Left lung (tissue), 10 donors: ENCODE data around the gene ADH7. TPM values are rescaled to one million over a fixed set of nuclear protein-coding genes. Genes with fewer than 3 reads are reported as not detected.

Source experiments
- ATAC-seq: fragments of 200-7000 bp; cut with Tn5 transposase; one replicate; pipeline ENCODE4 v1.9.1; 2020; ENCODE audit warnings: moderate library complexity
- DNase-seq, 4 donors: peaks; one replicate each; pipeline ENCODE4 v3.0.0-alpha.2; 2013 to 2020
- H3K27ac ChIP-seq, 2 donors: fragments of 200-600 bp; sonication (generic) in 1 of 2; one replicate each; pipeline versions ENCODE4 v1.5.0 to v1.8.0; 2020 to 2021
- H3K27me3 ChIP-seq, 2 donors: fragments of 200-600 bp; sonication (generic) in 1 of 2; one replicate each; pipeline versions ENCODE4 v1.5.0 to v1.8.0; 2020 to 2021
- H3K36me3 ChIP-seq, 2 donors: fragments of 200-600 bp; sonication (generic) in 1 of 2; one replicate each; pipeline versions ENCODE4 v1.5.0 to v1.8.0; 2020 to 2021
- H3K4me1 ChIP-seq, 2 donors: fragments of 200-600 bp; one replicate each; pipeline ENCODE4 v1.8.0; 2021
- H3K4me3 ChIP-seq, 2 donors: fragments of 200-600 bp; sonication (generic) in 1 of 2; one replicate each; pipeline versions ENCODE4 v1.5.0 to v1.8.0; 2020 to 2021; ENCODE audit warnings: mild to moderate bottlenecking in 1 of 2
- H3K9me3 ChIP-seq, 2 donors: fragments of 200-600 bp; sonication (generic) in 1 of 2; one replicate each; pipeline versions ENCODE4 v1.5.0 to v1.8.0; 2020 to 2021
- CTCF ChIP-seq, 2 donors: fragments of 200-600 bp; sonication (generic) in 1 of 2; IDR thresholded peaks; one replicate each; pipeline versions ENCODE4 v1.5.0 to v1.8.0; 2021; ENCODE audit warnings: antibody characterized with exemption in 2 of 2
- intact Hi-C, 2 donors: fragments of 100-400 bp; cut with DNase I; formaldehyde crosslinking; loops; one replicate each; pipeline versions ENCODE4 v1.11.2 to v1.14.2; 2022
- polyA plus RNA-seq, 6 donors: library from polyadenylated mRNA; unstranded; fragments of 120-200 nt; gene quantifications; one replicate each; pipeline ENCODE4 v1.2.1, GENCODE V29; 2013; ENCODE audit not compliant: insufficient read length in 6 of 6
- total RNA-seq, 2 donors: library from RNA; stranded (reverse); fragmentation: NEBNext Ultra II Directional; extraction: Animal tissue kit (Norgen Biotek cat#: 25700); gene quantifications; one replicate each; pipeline ENCODE4 v1.2.1, GENCODE V29; 2021
- donor health status: DM: no; HTN: yes; CAD: no.
- donor health status: DM: no; HTN: no; CAD: no.

The ADH7 gene
- total and polyA plus RNA-seq, 8 donors = 0.07 to 1.4 (median 0.13) TPM; not detected in 5

- peak overlapping the region; percentile 39 to 68 for H3K27ac ChIP-seq
Observed at GRCh38 chr4:99403380-99404184, 31.6 kb downstream of the ADH7 start.

DNA sequence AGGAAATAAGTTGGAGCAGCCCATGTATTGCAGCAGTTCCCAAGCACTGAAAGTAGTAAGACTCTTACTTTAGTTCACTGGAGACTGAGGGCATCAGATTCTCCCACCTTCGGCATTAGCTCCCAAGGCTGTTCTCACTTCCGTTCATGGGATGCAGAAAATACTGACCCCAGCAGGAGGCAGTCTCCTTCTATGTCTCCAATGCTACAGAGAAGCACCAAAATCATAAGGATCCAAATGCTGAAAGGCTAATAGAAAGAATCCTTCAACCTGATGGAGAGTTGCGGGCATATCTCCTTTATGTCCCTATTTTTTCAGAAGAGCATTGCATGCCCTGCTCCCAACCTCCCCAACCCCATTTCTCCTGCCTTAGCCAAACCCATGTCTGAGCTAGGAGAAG is 32.4 kb downstream of the ADH7 start:
- DNase-seq = no peak
- Histone ChIP-seq H3K27ac (peak overlapping the region in 1 of 2 donors; percentile 68), H3K4me3 (no peak overlapping the region), H3K27me3 (no peaks in the 10 kb centered on the region), H3K36me3 (no peaks in the 10 kb centered on the region), H3K9me3 (peaks cover 0 to 7% of the 10 kb centered on the region in 2 donors), H3K4me1 (peaks cover 12 to 16% of the 10 kb centered on the region in 2 donors)
- TF ChIP-seq CTCF (IDR thresholded peaks at IDR 0.05) = no peak
- intact Hi-C loops = loop anchor here in 1 of 2 donors (5.0 kb wide), 1 partner anchor 285 kb away; no protein-coding TSS in a partner anchor
- ATAC-seq = no peak

More at GRCh38 chr4:99403380-99404184, 31.6 kb downstream of the ADH7 start:
- peak; percentile 79 for ATAC-seq
- no peak overlapping the region for H3K4me3 ChIP-seq
- H3K4me1 ChIP-seq = peaks cover 12 to 16% of the 10 kb centered on the region in 2 donors
- no peak for TF ChIP-seq CTCF (IDR thresholded peaks at IDR 0.05)
- intact Hi-C loops = loop anchor here in 1 of 2 donors (5.0 kb wide), 1 partner anchor 286 kb away; no protein-coding TSS in a partner anchor
- H3K27me3 ChIP-seq = no peaks in the 10 kb centered on the region
- H3K9me3 ChIP-seq = no peaks in the 10 kb centered on the region
- no peaks in the 10 kb centered on the region for H3K36me3 ChIP-seq
- DNase-seq = peak in 1 of 4 donors; percentile 57

DNA sequence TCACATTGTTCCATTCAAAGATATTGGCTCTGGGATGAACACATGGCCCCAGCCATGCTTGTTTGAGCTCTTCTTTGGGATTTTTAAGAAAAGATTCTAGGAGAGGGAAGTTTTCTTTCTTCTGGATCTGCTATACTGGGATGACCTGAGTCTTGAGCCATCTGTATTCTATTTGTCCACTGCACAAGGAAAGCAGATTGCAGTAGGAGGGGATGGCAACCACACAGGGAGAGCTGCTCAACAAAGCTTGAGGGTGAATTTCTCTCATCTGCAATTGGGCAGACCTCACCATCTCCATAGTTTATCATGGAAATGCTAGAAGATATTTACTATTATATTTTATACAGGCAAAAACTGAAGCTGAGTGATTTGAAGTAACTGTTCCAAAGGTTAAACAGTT is 34.3 kb downstream of the ADH7 start:
- Histone ChIP-seq H3K27me3 (no peaks in the 10 kb centered on the region), H3K4me1 (peaks cover 12 to 17% of the 10 kb centered on the region in 2 donors), H3K9me3 (peaks cover 0 to 7% of the 10 kb centered on the region in 2 donors), H3K27ac (no peak overlapping the region), H3K36me3 (no peaks in the 10 kb centered on the region), H3K4me3 (no peak overlapping the region)
- intact Hi-C loops = loop anchor here in 1 of 2 donors (5.0 kb wide), 1 partner anchor 284 kb away; no protein-coding TSS in a partner anchor
- ATAC-seq (no peak), DNase-seq (no peak)
- TF ChIP-seq CTCF (IDR thresholded peaks at IDR 0.05) = no peak

GRCh38 chr4:99399017-99399416 is 36.1 kb downstream of the ADH7 start:
- Histone ChIP-seq H3K9me3 (peaks cover 0 to 7% of the 10 kb centered on the region in 2 donors), H3K27ac (no peak overlapping the region), H3K4me3 (no peak overlapping the region), H3K36me3 (no peaks in the 10 kb centered on the region), H3K27me3 (no peaks in the 10 kb centered on the region), H3K4me1 (peaks cover 0 to 13% of the 10 kb centered on the region in 2 donors)
- ATAC-seq = no peak
- intact Hi-C loops = no loop called here
- no peak for DNase-seq
- no peak for TF ChIP-seq CTCF (IDR thresholded peaks at IDR 0.05)

GRCh38 chr4:99395595-99396364 is 39.4 kb downstream of the ADH7 start:
- DNase-seq (no peak), ATAC-seq (peak; percentile 70)
- peaks cover 0 to 8% of the 10 kb centered on the region in 2 donors for H3K4me1 ChIP-seq
- no peaks in the 10 kb centered on the region for H3K27me3 ChIP-seq
- no peak overlapping the region for H3K4me3 ChIP-seq
- no peak for TF ChIP-seq CTCF (IDR thresholded peaks at IDR 0.05)
- H3K27ac ChIP-seq = peak overlapping the region; percentile 33 to 80
- H3K9me3 ChIP-seq = peaks cover 0 to 13% of the 10 kb centered on the region in 2 donors
- intact Hi-C loops = no loop called here
- no peaks in the 10 kb centered on the region for H3K36me3 ChIP-seq
